ENCODE results near the gene PSMF1.

The PSMF1 gene

DNA sequence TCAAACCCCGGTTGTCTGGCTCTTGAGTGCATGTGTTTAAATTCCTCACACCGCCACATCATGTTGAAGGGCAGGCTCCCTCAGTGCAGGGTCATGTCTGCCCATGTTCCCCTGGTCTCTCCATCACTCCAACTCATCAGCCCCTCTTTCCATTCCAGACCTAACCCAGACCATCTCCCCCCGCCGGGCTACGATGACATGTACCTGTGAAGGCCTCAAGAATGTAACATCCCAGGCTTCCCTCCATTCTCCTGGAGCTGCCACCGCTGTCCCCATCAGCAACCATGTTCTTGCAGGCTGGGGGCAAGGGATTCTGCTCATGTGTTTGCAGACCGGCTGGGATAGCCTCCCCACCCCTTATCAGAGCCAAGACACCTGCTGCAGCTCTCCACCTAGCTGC is 46.5 kb downstream of the PSMF1 start:
- no peak for DNase-seq (ENCODE audit: low read depth)

DNA sequence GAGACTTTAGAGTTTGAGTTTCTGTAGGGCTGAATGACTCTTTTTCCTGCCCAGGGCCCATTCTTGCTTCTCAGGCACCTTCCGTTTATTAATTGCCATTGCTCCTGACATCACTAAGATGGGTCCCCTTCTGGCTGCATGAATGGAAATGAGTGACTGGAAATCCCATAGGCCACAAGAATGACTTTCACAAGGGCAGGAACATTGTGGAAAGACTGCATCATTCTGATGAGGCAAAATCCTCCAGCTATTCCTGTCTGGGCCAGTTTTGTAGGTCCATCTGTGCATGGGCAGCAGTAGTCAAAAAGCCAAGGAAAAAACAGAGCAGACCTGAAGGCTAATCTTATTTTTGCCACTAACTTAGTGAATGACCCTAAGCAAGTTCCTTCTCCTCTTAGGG is 47.1 kb downstream of the PSMF1 start:
- DNase-seq (ENCODE audit: low read depth), result no peak

DNA sequence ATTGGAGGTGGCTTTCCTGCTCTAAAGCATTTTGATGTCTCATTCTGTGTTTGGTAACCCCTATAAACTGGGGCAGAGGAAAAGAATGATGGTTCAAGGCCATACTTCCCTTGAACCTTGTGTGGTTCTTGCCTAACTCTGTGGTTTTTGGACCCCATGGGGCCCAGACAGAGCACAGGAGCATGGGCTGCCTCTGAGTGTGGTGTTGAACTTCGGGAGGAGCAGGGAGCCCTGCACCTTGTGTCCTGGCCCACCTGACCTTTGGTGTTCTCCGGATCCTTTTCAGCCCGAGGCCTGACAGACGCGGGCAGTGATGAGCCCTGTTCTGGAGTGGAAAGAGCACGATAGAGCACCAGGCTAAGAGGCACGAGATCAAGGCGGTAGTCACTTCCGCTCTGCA is 47.5 kb downstream of the PSMF1 start:
- no peak for DNase-seq (ENCODE audit: low read depth)

DNA sequence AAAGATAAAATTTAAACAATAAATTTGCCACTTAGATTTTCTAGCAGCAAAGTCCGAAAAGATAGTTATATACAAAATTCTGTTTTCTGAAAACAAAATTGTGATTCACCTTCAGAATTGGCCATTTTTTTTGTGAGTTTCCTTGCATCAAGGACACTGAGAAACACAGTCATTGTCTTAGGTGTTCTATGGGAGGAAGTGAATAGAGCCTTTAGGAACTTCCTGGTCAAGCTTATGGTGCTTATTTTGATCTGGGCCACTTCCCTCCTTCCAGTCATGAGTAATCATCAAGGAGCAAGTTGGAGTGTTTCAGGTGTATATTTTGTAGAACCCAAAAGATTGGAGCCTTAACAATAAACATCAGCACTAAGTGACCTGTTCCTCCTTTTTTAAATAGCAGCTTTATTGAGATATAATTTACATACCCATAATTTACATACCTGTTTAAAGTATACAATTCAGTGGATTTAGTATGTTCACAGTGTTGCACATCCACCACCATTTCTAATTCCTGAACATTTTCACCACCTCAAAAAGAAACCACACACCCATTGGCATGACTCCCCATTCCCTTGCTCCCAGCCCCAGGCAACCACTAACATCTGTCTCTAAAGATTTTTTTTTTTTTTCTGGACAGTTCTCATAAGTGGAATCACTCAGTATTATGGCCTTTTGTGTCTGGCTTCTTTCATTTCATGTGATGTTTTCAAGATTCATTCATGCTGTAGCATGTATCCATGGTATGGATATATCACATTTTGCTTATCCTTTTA is 48.7 kb downstream of the PSMF1 start:
- no peak for DNase-seq (ENCODE audit: low read depth)

DNA sequence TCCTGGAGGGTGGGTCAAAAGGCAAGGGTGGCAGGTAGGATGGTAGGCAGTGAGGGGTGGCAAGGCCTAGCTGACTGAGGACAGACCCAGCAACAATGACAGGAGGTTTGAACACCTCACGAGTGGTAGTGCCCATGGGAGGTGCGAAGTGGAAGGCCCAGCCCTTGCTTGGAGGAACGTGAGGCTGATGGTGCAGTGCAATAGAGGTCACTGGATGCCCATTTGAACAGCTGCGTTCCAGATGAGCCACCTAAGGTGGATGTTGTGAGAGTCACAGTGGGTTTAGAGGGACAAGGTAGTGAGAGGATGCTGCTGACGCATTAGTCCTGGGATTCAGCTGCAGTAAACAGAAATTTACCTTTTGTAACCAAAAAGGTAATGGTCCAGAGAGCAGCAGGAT is 50.8 kb downstream of the PSMF1 start:
- DNase-seq (ENCODE audit: low read depth), result no peak

DNA sequence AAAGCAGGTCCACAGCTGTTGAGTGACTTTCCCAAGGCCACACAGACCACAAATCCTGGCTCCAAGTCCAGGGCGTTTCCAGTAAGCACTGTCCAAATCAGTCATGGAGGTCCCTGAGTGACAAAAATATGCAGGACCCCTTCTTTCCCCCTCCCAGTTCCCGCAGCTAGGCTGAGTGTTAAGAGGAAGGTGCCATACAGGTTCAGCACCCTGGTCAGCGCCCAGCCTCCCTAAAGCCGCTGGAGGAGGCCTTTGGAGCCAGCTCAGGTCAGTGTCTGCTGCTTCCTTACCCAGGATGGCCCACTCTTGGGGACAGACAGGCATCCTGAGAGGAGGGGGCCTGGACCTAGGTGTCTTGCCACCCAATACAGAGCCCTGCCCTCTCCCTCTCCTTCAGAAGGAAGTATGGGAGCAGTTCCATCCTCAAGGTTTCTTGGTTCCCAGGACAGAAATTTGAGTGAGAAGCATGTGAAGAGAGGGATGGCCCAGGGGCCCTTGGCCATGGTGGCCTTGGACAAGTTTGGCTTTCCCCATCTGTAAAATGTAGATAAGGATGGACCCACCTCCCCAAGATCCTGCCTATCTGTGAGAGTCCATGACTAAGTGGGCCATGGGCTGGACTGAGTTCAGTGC is 53.2 kb downstream of the PSMF1 start:
- DNase-seq (ENCODE audit: low read depth), result no peak

DNA sequence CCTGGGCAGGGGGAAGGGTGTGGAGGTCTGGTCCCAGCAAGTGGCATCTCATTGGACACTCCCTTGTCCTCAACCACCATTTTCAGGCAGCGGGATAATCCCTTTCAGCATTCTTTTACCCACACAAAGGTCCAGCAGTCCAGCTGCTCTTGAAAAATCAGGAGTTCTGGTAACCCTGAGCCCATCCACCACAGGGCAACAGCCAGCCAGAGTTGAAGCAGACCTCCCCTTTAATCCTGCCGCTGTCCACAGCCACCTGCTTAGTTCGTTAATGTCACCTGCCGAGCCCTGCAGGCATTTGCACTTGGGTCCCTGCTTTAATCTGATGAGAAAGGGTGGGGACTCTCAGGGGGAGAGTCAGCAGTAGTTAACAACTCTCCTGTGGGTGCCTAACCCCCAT is 55.3 kb downstream of the PSMF1 start:
- no peak for DNase-seq (ENCODE audit: low read depth)

DNA sequence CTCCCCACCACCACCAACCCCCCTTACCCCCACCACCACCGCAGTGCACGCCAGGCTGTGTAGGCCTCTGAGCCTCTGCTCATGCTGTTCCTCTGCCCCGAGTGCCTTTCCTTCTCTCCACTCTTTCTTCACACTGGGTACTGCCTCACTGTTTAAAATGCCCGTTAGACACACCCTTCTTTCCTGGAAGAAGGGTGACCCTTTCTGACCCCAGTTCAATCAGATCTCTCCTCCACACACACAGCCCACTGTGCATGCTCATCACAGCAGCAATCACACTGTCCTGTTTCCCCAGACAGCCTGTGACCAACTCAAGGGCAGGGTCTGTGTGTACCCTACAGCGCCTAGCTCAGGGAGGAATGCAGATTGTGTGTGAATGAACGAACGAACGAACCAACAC is 56.4 kb downstream of the PSMF1 start:
- no peak for DNase-seq (ENCODE audit: low read depth)

DNA sequence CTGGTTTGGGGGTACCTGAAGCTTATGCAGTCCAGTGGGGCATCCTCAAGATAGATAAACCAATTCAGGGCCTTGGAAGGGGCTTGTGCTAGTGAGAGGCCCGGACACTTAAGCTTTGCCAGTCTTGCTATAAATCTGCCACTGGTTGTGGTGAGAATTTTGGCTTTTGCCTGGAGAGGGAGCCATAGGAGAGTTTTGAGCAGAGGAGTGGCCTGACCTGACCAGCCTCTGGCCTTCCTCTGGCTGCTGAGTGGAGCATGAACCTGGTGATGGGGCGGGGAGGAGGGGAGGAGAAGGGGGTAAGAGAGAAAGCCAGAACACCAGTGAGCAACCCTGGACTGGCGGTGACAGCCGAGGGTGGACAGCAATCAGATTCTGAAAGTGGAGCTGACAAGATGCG is 59.3 kb downstream of the PSMF1 start:
- no peak for DNase-seq (ENCODE audit: low read depth)

DNA sequence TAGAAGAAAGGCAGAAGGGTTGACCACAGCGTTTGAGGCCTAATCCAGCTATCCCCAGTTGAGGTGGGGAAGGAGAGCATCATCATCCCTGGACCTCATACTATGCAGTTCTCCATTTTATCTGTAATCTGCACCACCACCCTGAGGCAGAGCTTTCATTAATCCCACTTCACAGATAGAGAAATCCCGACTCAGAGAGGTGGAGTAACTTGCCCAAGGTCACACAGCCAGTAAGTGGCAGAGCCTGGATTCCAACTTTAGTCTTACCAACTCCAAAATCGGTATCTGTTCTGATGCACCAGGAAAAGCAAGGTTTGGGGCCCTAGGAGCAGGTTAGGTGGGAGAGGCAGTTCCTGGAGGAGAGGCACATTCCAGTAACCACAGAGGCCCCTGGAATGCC is 59.7 kb downstream of the PSMF1 start:
- DNase-seq (ENCODE audit: low read depth), result no peak

DNA sequence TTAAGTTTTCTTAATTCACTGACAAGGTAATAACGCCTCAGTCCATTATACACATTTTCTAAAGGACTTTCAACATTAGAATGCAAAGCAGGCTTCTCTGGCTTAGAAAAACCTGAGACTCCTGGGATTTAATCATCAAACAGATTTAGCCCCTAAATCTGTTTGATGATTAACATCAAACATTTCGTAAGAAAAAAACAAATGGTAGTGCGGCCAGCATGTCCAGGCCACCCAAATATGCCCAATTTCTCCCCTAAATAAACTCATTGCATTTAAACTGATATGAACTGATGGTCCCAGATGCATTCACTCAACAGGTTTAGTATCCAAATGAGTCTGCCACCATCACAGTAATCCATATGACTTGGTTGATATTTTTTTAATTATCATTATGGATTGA is 60.2 kb downstream of the PSMF1 start:
- no peak for DNase-seq (ENCODE audit: low read depth)

DNA sequence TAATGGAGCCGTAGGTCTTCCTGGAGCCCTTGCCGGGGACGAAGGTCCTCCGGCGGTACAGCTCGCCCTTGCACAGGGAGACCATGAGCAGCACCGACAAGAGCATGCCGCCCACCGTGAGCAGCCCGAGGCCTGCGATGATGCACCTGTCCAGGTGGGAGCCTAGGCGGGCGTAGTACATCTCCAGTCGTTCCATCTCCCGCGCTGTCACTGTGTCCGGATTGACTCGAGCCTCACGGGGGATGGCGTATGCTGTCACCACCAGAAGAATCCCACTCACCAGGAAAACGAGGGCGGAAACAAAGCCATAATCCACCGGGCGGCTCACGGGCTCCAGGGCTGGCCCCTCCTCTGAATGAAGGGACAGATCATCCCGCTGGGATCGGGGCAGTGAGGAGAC is 62.5 kb downstream of the PSMF1 start:
- DNase-seq (ENCODE audit: low read depth), result no peak

DNA sequence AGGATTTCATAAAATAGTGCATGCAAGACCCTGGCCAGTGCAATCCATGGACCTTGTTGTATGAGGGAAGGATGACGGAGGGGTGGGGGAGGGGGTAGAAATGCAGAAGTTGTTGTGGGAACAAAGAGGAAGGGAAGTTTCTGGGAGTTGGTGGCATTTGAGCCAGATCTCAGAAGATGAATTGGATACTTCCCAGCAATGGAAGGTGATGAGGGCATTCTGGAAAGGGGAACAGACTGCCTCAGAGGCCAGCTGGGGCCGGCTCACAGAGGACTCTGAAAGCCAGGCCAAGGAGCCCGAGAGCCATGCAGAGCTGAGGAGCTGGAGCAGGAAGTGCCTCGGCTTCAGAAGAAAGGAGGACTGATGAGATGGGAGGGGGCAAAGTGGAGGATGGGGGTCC is 63.7 kb downstream of the PSMF1 start:
- DNase-seq (ENCODE audit: low read depth), result no peak

DNA sequence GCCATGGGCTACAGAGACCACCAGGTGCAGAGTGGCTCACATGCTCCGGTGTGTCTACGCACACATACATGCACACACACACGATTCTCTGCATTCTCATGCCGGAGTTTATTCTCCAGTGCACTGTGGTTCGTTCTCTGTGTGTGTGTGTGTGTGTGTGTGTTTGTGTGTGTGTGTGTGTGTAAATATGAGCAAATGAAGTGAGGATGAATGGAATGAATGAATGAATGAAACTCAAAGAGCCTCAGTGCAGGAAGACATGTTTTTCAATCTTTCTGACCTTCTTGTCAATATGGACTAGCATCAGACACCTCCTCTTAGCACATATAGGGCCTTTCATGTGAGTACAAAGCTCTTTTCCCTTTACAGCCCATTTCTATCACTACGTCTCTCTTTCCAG is 64.8 kb downstream of the PSMF1 start:
- DNase-seq (ENCODE audit: low read depth), result no peak

DNA sequence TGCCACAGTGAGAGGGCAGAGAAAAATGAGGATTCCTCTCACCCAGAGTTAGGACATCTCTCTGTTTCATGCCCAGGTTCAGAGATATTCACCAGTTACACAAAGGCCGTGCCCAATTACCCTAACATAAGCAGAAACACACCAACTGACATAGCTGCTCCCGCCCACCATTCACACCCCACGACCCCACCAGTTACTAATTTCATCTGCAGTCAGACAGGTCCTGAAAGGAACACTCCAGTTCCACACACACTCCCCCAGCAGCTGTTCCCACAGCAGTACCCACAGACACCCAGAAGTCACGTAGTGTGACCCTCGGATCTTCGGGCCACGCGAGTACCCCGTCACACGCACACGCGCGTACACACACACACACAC is 65.8 kb downstream of the PSMF1 start:
- no peak for DNase-seq (ENCODE audit: low read depth)

DNA sequence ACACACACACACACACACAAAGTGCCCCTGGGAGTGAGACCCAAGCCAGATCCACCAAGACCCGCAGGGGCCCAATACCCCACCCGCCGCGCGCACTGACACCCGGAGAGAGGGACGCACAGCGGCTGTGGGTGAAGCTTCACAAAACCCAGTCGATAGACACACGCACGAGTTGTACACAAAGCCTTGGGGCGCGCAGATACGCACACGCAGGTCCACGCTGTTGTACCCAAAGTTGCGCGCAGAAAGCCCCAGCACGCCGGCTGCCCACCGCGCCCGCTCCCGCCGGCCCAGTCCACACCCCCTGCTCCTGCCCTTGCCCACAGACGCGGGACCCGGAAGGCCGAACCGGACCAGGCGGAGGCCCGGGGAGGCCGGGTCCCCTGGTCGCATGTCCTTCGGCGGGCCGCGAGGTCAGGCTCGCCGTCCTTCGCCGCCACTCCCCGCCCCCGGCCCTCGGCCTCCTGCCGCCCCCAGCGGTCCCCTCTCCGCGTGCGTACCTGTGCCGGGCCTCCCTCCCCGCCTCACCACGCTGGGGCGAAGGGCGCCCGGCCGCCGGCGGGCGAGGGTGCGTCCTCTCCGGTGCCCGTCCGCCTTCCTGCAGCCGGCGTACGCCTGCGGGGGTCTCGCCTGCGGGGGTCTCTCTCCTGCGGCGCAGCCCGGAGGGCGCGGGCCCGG is 66.4 kb downstream of the PSMF1 start, which contains the start of gene TMEM74B:
Gene TMEM74B (minus strand): TSS at position 344 of the 678 bp plus-strand sequence. CDS start 1,180 bp downstream, outside the sequence.
- no peak for DNase-seq (ENCODE audit: low read depth)

DNA sequence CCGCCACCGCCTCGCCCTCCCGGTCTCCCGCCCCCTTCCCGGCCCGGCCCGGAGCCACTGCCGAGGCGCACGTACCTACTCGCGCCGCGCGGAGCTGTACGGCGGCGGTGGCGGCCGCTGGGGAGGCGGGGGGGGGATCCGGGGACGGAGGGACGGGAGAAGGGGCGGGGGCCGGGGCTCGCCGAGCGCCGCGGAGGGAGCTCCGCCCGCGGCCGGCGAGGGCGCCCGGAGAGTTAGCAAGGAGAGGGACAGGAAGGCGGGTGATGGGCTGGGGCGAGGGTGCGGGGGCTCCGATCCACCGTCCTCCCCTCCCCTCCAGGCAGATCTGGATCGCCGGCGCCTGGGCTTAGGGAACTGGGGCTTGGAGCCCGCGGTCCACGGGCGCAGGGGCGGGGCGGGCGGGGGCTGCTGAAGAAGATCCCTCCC is 66.9 kb downstream of the PSMF1 start:
- no peak for DNase-seq (ENCODE audit: low read depth)

DNA sequence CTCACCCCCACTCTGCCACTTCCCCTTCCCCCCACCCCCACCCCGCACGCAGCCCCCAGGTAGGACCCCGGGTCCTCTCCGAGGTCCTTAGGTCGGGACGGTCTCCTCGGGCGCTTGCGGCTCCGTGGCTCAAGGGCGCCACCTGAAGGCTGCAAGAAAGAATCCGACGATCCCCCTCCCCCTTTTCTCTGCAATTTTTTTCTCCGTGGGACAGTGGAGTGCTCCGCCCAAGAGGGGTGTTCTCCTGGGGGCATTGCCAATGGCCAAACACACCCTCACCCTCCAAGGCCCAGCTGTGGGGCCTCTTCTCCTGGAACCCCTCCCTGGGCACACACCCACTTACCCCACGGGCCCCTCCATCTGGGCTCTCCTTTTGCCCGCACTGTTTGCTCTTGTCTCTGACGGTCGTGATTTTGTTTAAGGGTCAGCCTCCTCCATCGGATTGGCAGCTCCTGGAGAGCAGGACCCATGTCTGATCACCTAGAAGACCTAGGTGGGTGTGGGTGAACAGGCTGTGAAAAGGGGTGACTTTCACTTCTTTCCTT is 67.5 kb downstream of the PSMF1 start:
- peak; percentile 11 for DNase-seq (ENCODE audit: low read depth)

DNA sequence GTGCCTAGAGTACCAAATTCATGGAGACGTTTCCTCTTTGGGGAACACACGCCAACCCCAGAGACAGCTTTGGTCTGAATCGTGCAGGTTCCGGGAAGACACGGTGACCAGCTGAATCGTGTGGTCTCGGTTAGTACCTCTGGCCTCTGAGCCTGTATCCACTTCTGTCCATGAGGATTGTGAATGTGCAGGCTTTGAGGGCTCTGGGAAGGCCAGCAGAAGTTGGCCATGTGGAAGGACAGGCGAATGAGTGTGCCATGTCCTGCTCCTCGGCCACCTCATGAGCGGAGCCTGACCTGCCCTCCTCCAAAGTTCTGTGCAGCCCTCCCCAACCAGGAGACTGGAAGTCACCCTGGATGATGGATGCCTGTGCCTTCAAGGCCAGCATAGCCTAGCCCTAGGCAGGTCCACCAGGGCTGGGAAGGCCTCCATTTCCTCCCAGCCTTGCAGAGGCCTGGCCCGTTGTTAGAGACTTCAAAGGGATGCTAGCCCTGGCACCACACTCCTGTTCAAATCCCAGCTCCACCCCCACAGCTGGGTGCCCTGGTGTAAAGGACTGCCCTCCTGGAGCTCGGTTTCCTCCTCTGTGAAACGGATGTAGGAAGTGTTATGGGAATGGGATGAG is 68.1 kb downstream of the PSMF1 start:
- no peak for DNase-seq (ENCODE audit: low read depth)

DNA sequence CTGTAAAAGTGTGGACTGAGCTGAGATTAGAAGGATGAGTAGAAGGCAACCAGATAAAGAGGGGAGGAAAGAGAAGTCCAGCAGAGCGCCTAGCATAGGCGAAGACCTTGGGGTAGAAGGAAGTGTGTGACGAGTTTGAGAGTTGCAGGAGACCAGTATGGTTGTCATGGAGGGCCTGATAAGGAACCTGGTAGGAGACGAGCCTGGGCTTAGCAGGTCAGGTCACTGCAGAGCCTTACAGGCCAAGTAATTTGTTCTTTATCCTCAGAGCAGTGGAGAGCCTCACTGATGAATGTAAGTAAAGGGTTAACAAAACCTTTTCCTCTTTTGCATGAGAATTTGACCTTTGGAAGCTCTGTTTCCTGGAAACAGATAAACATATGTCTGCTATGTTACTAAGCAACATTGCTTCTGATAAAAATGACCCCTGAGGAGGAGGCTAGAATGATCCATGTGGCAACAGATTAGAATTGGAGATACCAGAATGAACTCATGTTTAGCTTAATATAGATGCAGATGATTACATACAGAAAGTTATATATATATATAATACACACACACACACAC is 69.3 kb downstream of the PSMF1 start:
- DNase-seq (ENCODE audit: low read depth), result no peak

DNA sequence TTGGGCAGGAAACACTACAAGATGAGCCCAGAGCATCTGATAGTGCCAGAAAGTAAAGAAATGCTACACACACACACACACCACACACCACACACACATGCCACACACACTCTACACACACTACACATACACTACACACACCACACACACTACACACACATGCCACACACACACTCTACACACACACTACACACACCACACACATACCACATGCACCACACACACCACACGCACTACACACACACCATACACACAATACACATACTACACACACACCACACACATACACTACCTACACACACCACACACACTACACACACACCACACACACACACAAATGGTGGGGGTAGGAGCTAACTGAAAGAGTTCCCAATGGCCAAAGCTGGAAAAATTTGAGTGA is 69.9 kb downstream of the PSMF1 start:
- DNase-seq (ENCODE audit: low read depth), result no peak

DNA sequence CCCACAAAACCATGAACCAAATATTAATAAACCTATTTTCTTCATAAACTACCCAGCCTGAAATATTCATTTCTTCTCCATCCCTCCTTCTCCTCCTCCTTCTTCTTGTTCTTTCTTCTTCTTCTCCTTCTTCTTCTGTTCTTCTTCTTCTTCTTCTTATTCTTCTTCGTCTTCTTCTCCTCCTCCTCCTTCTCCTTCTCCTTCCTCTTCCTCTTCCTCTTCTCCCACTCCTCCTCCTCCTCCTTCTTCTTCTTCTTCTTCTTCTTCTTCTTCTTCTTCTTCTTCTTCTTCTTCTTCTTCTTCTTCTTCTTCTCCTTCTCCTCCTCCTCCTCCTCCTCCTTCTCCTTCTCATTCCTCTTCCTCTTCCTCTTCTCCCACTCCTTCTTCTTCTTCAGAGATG is 71.4 kb downstream of the PSMF1 start:
- DNase-seq (ENCODE audit: low read depth), result no peak

Measured in stimulated activated CD8-positive, alpha-beta memory T cell treated with anti-CD3 and anti-CD28 coated beads, Interleukin-4, amount 100 ng/mL, for 24 hours (primary cell).